Activated naive CD4-positive, alpha-beta T cell treated with anti-CD3 and anti-CD28 coated beads, Interleukin-2, amount 50 U/mL, for 24 hours (primary cell): ENCODE measurements around the gene ELL.

Experiments used
- H3K27ac Mint-ChIP-seq: one replicate; pipeline ENCODE4 v1.8.0; 2021; ENCODE audit warnings: mild to moderate bottlenecking, mixed read lengths
- H3K27me3 Mint-ChIP-seq: one replicate; pipeline ENCODE4 v1.8.0; 2021; ENCODE audit warnings: mixed read lengths
- H3K36me3 Mint-ChIP-seq: one replicate; pipeline ENCODE4 v1.8.0; 2021; ENCODE audit warnings: mixed read lengths
- H3K4me1 Mint-ChIP-seq: one replicate; pipeline ENCODE4 v1.8.0; 2021; ENCODE audit warnings: mixed read lengths
- H3K4me3 Mint-ChIP-seq: one replicate; pipeline ENCODE4 v1.8.0; 2021; ENCODE audit warnings: mild to moderate bottlenecking, mixed read lengths
- H3K9me3 Mint-ChIP-seq: one replicate; pipeline ENCODE4 v1.8.0; 2021; ENCODE audit warnings: mixed read lengths

Gene ELL

GRCh38 chr19:18441804-18442788, 79.8 kb downstream of the ELL start:
- H3K4me1 Mint-ChIP-seq, result peaks cover 23% of the 10 kb centered on the region
- H3K27ac Mint-ChIP-seq, result peak overlapping the region; percentile 88
- peaks cover 6% of the 10 kb centered on the region for H3K36me3 Mint-ChIP-seq
- no peaks in the 10 kb centered on the region for H3K27me3 Mint-ChIP-seq
- H3K9me3 Mint-ChIP-seq, result no peaks in the 10 kb centered on the region
- H3K4me3 Mint-ChIP-seq, result peak overlapping the region; percentile 60

GRCh38 chr19:18440936-18441803, 80.7 kb downstream of the ELL start:
- Mint-ChIP-seq H3K9me3 (no peaks in the 10 kb centered on the region), H3K4me1 (peaks cover 27% of the 10 kb centered on the region), H3K27ac (no peak overlapping the region), H3K4me3 (no peak overlapping the region), H3K27me3 (no peaks in the 10 kb centered on the region), H3K36me3 (peaks cover 6% of the 10 kb centered on the region)

- Mint-ChIP-seq H3K4me3 (no peak overlapping the region), H3K36me3 (peaks cover 6% of the 10 kb centered on the region), H3K27me3 (no peaks in the 10 kb centered on the region), H3K27ac (peak overlapping the region; percentile 83), H3K4me1 (peaks cover 31% of the 10 kb centered on the region), H3K9me3 (no peaks in the 10 kb centered on the region)
Measured at GRCh38 chr19:18440415-18440877, 81.4 kb downstream of the ELL start.

DNA sequence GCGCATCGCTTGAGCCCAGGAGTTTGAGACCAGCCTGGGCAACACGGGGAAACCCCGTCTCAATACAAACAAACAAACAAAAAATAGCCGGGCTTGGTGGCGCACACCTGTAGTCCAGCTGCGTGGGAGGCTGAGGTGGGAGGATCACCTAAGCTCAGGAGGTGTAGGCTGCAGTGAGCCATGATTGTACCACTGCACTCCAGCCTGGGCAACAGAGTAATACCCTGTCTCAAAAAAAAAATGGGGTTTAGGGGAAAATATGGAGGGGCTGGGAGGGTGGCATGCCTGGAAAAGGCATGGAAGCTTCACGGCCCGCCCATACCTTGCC, 82.0 kb downstream of the ELL start:
- H3K27ac Mint-ChIP-seq, result no peak overlapping the region
- no peaks in the 10 kb centered on the region for H3K27me3 Mint-ChIP-seq
- no peak overlapping the region for H3K4me3 Mint-ChIP-seq
- H3K4me1 Mint-ChIP-seq, result peaks cover 31% of the 10 kb centered on the region
- no peaks in the 10 kb centered on the region for H3K9me3 Mint-ChIP-seq
- H3K36me3 Mint-ChIP-seq, result peaks cover 6% of the 10 kb centered on the region

DNA sequence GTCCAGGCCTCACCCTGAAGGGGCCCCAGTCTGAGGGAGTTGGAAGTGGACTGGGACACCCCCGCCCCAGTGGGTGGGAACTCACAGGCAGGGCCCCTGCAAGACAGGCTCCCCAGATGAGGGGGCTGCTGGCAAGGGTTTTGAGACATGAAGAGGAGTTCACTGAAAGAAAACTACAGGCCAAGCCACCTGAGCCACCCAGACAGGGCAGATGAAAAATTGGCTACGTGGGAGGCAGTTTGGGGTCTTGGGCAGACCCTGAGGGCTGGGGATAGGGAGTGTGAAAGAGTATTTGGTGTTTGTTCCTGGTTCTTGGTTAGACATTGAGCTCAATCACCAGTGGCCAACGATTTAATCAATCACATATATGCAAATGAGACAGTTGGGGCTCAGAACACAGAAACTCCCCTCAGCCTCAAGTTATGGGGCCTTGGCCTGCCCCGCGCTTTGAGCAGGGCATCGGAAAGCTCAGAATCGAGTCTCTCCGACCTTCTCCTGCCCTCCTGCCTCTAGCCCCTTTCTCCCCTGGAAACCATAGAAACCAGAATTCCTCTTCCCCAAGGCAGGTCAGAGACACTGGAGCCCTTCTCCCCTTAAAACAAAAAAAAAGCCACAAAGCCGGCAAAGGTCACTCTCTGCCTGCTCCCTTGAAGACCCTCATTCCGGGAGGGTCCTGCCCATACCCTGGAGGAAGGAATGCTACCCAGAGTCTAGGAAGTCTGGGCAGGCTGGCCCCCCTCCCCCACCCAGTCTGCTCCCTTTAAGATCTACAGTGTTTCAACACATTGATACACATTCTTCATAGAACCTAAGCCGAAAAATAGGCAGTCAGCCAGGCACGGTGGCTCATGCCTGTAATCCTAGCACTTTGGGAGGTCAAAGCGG, 82.6 kb downstream of the ELL start:
- H3K9me3 Mint-ChIP-seq, result no peaks in the 10 kb centered on the region
- H3K36me3 Mint-ChIP-seq, result peaks cover 6% of the 10 kb centered on the region
- no peak overlapping the region for H3K27ac Mint-ChIP-seq
- peaks cover 31% of the 10 kb centered on the region for H3K4me1 Mint-ChIP-seq
- no peak overlapping the region for H3K4me3 Mint-ChIP-seq
- no peaks in the 10 kb centered on the region for H3K27me3 Mint-ChIP-seq

- H3K27ac Mint-ChIP-seq, result no peak overlapping the region
- no peaks in the 10 kb centered on the region for H3K27me3 Mint-ChIP-seq
- H3K9me3 Mint-ChIP-seq, result no peaks in the 10 kb centered on the region
- peaks cover 30% of the 10 kb centered on the region for H3K4me1 Mint-ChIP-seq
- peak overlapping the region; percentile 11 for H3K4me3 Mint-ChIP-seq
- peaks cover 6% of the 10 kb centered on the region for H3K36me3 Mint-ChIP-seq
Measured at GRCh38 chr19:18438331-18439024, 83.4 kb downstream of the ELL start.

GRCh38 chr19:18437491-18438330, 84.2 kb downstream of the ELL start, which contains the start of gene ISYNA1:
TSS of gene ISYNA1 (minus strand) at chr19:18438133. CDS start at chr19:18437979, 154 bp downstream.
- H3K4me3 Mint-ChIP-seq, result peak within 1 kb of the TSS; percentile 73
- no peaks in the 10 kb centered on the region for H3K9me3 Mint-ChIP-seq
- H3K36me3 Mint-ChIP-seq, result peaks cover 3% of the 10 kb centered on the region
- H3K4me1 Mint-ChIP-seq, result peaks cover 25% of the 10 kb centered on the region
- H3K27ac Mint-ChIP-seq, result no peak within 1 kb of the TSS
- H3K27me3 Mint-ChIP-seq, result no peaks in the 10 kb centered on the region

DNA sequence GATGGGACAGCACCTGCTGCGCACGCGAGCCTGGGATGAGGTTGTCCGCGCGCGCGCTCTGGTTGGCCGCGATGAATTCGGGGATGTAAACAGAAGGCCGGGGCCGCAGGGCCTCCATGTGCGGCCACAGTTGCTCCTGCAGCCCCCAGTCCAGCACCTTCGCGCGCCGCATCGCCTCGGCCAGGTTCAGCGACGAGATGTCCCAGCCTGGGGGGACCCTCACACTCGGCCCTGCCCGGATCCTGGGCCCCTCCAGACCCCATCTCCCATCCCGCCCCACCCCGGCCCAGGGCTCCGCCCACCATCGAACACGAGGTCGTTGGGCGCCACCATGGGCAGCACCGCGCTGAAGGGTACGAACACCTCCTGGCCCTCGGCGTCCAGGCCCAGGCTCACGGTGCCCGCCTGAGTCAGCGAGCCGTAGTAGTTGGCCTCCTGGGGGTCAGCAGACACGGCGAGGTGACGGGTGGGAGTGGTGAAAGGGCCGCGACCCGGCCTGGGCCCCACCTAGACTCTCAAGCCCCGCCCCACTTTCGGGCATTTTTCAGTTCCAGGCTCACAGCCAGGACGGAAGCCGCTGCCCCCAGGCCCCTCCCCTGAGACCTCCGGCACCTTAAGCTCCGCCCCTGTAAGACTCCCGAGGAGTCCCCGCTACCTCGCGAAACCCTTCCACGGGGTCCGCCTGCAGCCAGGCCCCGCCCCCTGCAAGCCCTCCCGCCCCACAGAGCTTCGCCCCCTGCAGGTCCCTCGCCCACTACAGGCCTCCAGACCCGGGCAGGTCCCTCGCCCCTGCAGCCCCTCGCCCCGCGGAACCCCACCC, 85.0 kb downstream of the ELL start:
- no peaks in the 10 kb centered on the region for H3K36me3 Mint-ChIP-seq
- peaks cover 18% of the 10 kb centered on the region for H3K4me1 Mint-ChIP-seq
- H3K9me3 Mint-ChIP-seq, result no peaks in the 10 kb centered on the region
- H3K27ac Mint-ChIP-seq, result no peak overlapping the region
- no peaks in the 10 kb centered on the region for H3K27me3 Mint-ChIP-seq
- peak overlapping the region; percentile 73 for H3K4me3 Mint-ChIP-seq

- no peak overlapping the region for H3K27ac Mint-ChIP-seq
- no peaks in the 10 kb centered on the region for H3K9me3 Mint-ChIP-seq
- H3K4me3 Mint-ChIP-seq, result peak overlapping the region; percentile 52
- peaks cover 15% of the 10 kb centered on the region for H3K4me1 Mint-ChIP-seq
- no peaks in the 10 kb centered on the region for H3K27me3 Mint-ChIP-seq
- H3K36me3 Mint-ChIP-seq, result no peaks in the 10 kb centered on the region
Measured at GRCh38 chr19:18435842-18436670, 85.8 kb downstream of the ELL start.

GRCh38 chr19:18435178-18435841, 86.6 kb downstream of the ELL start:
- peaks cover 12% of the 10 kb centered on the region for H3K4me1 Mint-ChIP-seq
- H3K9me3 Mint-ChIP-seq, result no peaks in the 10 kb centered on the region
- H3K27me3 Mint-ChIP-seq, result no peaks in the 10 kb centered on the region
- no peak overlapping the region for H3K27ac Mint-ChIP-seq
- no peaks in the 10 kb centered on the region for H3K36me3 Mint-ChIP-seq
- no peak overlapping the region for H3K4me3 Mint-ChIP-seq

- Mint-ChIP-seq H3K27ac (no peak overlapping the region), H3K9me3 (no peaks in the 10 kb centered on the region), H3K27me3 (no peaks in the 10 kb centered on the region), H3K36me3 (no peaks in the 10 kb centered on the region), H3K4me3 (peak overlapping the region; percentile 59), H3K4me1 (peaks cover 12% of the 10 kb centered on the region)
Measured at GRCh38 chr19:18434411-18435175, 87.3 kb downstream of the ELL start.
